GM19193 (cell line): ENCODE results near the gene ARNT2.

Experiments used
- POLR2A ChIP-seq: IDR thresholded peaks from 4 replicates; pipeline ENCODE4 v1.6.1; 2011; ENCODE audit not compliant: insufficient read depth, insufficient read length; ENCODE audit errors: extremely low read depth

Gene ARNT2

DNA sequence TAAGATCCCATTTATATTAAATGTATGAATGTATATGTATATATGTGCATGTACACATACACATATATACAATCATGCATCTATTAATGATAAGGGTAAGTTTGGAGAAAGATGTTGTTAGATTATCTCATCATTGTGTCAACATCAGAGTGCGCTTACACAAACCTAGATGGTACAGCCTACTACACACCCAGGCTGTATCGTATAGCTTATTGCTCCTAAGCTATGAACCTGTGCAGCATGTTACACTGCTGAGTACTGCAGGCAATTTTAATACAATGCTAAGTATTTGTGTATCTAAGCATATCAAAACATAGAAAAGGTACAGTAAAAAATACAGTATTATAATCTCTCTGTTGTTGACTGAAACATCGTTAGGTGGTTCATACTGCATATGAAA, 233.6 kb downstream of the ARNT2 start:
- no peak for TF ChIP-seq POLR2A

DNA sequence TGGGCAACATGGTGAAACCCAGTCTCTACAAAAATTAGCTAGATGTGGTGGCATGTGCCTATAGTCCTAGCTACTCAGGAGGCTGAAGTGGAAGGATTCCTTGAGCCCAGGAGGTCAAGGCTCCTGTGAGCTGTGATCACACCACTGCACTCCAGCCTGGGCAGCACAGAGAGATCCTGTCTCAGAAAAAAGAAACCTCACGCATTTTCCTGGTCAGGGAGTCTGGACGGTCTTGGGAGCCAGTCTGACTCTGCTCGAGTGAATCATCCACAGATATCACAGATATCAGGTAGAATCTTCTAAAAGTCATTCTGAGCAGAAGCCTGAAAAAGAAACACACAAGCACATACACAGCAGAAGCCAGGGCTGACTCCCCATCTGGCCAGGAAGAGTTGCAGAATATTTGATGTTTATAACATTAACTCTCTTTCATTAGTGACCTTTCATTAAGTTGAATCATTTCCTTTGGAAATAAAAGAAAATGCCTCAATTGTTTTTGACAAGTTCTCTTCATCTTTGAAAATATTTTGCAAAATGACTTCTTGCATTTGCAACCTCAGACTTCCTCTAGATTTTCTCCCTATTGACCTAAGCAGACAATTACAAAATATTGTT, 234.5 kb downstream of the ARNT2 start:
- TF ChIP-seq POLR2A = no peak

DNA sequence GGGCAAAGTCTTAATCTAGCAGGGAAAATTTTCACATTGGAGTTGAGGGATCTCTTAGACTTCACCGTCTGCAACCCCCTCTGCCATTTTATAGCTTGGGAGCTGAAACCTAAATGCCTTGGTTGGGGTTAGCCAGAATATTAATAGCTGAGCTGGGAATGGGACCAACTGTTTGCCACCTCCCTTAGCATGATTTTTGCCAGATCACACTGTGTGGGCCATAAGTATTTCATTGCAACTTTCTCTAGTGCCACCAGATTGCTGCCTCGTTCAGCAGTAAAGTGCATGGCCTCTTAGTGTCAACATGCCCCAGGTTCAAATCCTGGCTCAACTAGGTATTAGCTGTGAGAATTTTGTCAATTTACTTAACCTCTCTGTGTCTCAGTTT, 235.0 kb downstream of the ARNT2 start:
- TF ChIP-seq POLR2A = no peak

DNA sequence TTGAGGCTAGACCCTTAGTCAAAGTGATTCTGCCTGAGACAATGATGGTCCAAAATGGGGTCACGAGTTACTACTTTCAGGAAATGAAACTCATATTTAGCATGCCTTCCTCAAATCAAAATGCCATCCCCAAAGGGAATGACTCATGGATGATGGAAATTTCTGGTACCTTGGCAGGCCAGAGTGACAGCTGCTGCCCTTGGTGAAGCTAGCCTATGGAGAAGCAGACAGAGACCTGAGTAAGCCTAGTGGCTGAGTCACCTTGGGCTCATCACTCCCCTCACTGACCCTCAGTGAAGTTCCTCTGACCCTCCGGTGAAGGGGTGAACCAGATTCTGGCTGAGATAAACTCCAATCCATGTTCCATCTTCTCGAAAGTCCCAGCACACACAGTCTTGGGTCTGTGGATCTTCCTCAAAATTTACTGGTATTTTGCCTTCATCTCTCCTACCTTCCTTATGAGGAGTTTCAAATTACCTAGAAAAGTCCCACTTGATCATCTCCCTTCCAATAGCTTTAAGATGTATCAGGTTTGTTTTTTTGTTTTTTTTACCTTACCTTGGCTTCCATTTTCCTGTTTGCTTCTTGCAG, 236.4 kb downstream of the ARNT2 start:
- TF ChIP-seq POLR2A = no peak

DNA sequence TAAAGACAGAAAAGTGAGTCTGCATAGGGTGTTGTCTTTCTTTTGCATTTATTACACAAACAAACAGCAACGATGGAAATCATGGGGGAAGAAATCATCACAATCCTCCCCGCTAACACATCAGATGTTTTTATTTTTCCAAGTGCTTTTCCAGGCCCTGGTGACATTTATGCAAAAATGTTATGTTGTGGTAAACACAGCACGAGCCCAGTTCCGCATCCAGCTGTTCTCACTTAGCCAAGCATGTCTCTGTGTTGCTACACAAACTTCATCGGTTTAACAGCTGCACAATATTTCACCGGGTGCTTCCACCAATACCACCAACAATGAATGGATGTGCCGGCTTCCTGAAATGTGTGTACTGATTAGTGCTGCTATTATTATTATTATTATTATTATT, 237.2 kb downstream of the ARNT2 start:
- TF ChIP-seq POLR2A = no peak

- TF ChIP-seq POLR2A = no peak
Measured at GRCh38 chr15:80643431-80643951, 239.3 kb downstream of the ARNT2 start.

DNA sequence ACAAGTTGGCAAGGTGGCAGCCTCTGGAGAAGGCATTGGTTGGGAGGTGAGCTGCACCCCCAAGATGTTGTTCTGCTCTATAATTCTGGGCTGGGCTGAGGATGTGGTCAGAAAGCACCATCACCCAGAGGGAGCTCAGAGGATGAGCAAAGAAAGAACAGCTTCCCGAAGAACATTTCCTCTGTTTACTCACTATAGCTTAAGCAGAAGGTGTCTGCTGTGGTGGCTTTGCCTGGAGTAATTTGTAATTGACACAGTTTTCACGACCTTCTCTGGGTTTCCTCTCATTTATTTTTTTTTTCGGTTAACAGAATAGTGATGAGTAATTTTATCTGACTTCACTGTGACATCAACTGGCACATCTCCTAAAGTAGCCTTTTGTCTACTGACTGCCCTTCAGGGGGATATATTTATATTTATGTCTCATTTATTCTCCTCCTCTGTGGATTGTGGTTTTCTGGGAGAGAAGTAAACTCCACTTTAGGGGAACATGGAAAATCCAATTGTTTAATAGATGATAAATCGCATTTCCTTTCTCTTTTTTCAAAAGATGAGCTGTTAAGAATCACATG, 241.4 kb downstream of the ARNT2 start:
- TF ChIP-seq POLR2A = no peak
